Measurements from ENCODE around the gene AEBP1. TPM values are rescaled to one million over a fixed set of nuclear protein-coding genes. Genes with fewer than 3 reads are reported as not detected.

The AEBP1 gene
- total RNA-seq, 1 donor from 2014 or later, result 4.1 TPM

- DNase-seq (ENCODE audit: low spot score in 2 of 2), result peak; percentile 98
- FAIRE-seq, result no peak
These were observed 21.5 kb upstream of the AEBP1 start for GRCh38 chr7:44082541-44083207.

GRCh38 chr7:44083796-44084195 lies 20.3 kb upstream of the AEBP1 start:
- no peak for FAIRE-seq

GRCh38 chr7:44084701-44085100 lies 19.4 kb upstream of the AEBP1 start:
- no peak for FAIRE-seq
- no peak for DNase-seq (ENCODE audit: low spot score in 2 of 2)

More at GRCh38 chr7:44083796-44084195, 20.3 kb upstream of the AEBP1 start:
- DNase-seq (ENCODE audit: low spot score in 2 of 2), result no peak

GRCh38 chr7:44085546-44085945 lies 18.6 kb upstream of the AEBP1 start:
- no peak for DNase-seq (ENCODE audit: low spot score in 2 of 2)
- no peak for FAIRE-seq

- FAIRE-seq, result no peak
- DNase-seq (ENCODE audit: low spot score in 2 of 2), result no peak
These were observed 17.5 kb upstream of the AEBP1 start for GRCh38 chr7:44086627-44087026.

- FAIRE-seq (no peak), DNase-seq (ENCODE audit: low spot score in 2 of 2) (no peak)
These were observed 16.0 kb upstream of the AEBP1 start for GRCh38 chr7:44087911-44088838.

- FAIRE-seq, result no peak
- DNase-seq (ENCODE audit: low spot score in 2 of 2), result no peak
These were observed 11.0 kb upstream of the AEBP1 start for GRCh38 chr7:44093102-44093641.

GRCh38 chr7:44094365-44094764 lies 9.8 kb upstream of the AEBP1 start:
- no peak for DNase-seq (ENCODE audit: low spot score in 2 of 2)
- no peak for FAIRE-seq

GRCh38 chr7:44094883-44095592 lies 9.1 kb upstream of the AEBP1 start:
- no peak for FAIRE-seq
- DNase-seq (ENCODE audit: low spot score in 2 of 2), result no peak

GRCh38 chr7:44095781-44096180 lies 8.4 kb upstream of the AEBP1 start:
- no peak for DNase-seq (ENCODE audit: low spot score in 2 of 2)

GRCh38 chr7:44096326-44096881 lies 7.7 kb upstream of the AEBP1 start:
- DNase-seq (ENCODE audit: low spot score in 2 of 2) (no peak), FAIRE-seq (no peak)

More at GRCh38 chr7:44095781-44096180, 8.4 kb upstream of the AEBP1 start:
- FAIRE-seq, result no peak

- no peak for FAIRE-seq
These were observed 6.8 kb upstream of the AEBP1 start for GRCh38 chr7:44097064-44097932.

GRCh38 chr7:44098092-44099068 lies 5.8 kb upstream of the AEBP1 start:
- DNase-seq (ENCODE audit: low spot score in 2 of 2) (no peak), FAIRE-seq (no peak)

More at GRCh38 chr7:44097064-44097932, 6.8 kb upstream of the AEBP1 start:
- DNase-seq (ENCODE audit: low spot score in 2 of 2), result no peak

GRCh38 chr7:44099669-44100068 lies 4.5 kb upstream of the AEBP1 start:
- no peak for FAIRE-seq
- DNase-seq (ENCODE audit: low spot score in 2 of 2), result no peak

GRCh38 chr7:44100458-44101302 lies 3.5 kb upstream of the AEBP1 start:
- DNase-seq (ENCODE audit: low spot score in 2 of 2) (no peak), FAIRE-seq (no peak)

GRCh38 chr7:44101303-44101965 lies 2.7 kb upstream of the AEBP1 start:
- FAIRE-seq, result no peak
- no peak for DNase-seq (ENCODE audit: low spot score in 2 of 2)

Data from frontal cortex (tissue), 4 donors.